ENCODE results near the gene CKMT1A.
"Not testable (repeated sequence)": the region's sequence is repeated elsewhere in the genome, so short reads cannot be mapped to it uniquely, and the experiment has no call there.

The CKMT1A gene

DNA sequence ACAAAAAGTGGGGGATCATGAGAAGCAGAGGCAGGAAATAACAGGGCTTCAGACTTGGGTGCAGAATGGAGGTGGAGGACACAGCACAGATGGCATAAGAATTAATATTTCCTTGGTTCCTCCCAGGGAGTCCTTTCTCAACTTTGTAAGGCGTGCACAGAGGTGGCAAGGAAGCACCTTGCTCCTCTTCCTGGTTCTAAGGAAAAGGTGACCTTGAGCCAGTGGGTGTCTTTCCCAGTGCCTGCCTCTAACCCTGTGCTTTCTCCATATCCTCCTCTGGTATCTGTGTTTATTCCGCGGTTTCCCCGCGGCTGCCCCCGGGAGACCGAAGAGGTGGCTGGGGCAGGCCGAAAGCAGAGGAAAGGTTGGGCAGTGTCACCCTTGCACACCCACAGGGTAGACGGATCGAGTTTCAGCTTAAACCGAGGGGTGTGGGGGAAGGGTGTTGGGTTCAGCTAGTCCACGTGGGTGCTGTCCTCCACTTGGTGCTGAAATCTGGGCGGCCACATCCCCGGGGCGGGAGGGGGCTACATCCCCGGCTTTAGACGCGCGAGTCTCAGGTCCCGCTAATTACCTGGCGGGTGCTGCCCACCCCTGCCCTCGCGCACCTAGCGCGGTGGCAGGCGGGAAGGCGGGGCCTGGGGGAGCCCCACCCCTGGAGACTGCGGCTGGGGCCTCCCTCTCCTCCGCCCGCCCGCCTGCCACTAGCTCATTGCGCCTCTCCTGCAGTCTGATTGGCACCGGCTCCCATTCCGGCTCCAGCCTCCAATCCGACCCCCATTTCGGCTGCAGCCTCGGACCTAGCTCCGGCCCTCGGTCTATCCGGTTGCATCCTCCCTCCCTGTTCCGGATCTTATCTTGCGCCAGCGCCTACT lies at the start of gene CKMT1A:
TSS of gene CKMT1A (plus strand) at position 712 of the 875 bp plus-strand sequence. CDS start 192 bp downstream, outside the sequence.
- not testable (repeated sequence) for DNase-seq

- no peak for DNase-seq
Measured at GRCh38 chr15:43648649-43649429, 44.8 kb upstream of the CKMT1A start, which contains the start of gene CATSPER2. CATSPER2 (minus strand) TSS chr15:43648844; CDS start chr15:43648061, 783 bp downstream.

- not testable (repeated sequence) for DNase-seq
Measured at GRCh38 chr15:43649430-43649926, 44.2 kb upstream of the CKMT1A start.

DNA sequence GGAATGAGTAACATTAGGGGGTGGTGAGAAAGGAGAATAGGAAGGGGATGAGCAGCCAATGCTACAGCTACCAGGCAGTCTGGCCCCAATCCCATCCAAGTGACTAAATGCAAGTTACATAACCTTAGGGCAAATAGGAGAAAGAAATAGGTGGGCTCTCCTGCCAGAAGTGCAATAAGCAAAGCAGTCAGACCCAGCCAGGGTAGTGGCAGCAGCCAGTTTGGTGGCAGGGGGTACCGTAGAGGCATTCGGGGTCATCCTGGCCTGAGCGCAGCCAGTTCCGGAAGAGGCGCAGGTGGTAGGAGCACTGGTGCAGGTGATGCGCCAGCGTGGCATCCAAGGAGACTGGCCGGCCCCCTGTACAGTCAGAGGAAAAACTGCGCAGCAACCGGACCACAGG lies 33.9 kb upstream of the CKMT1A start:
- not testable (repeated sequence) for DNase-seq

DNA sequence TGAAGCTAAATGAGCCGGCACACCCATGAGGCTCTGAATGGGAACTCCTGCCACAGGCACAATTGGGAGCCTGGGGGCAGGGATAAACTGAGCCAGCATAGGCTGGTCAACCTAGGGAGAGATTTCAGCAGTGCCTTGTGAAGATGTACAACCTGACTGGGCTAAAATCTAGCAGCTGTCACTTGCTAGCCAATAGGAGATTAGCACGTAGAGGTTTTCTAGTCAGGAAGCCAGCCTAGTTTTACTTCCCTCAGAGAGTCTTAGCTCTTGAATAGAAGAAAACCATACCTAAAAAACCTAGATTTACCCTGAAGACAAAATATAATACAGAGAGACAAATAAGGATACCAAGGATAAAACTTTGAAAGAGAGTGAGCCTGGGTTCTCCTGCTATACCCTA lies 31.4 kb upstream of the CKMT1A start:
- not testable (repeated sequence) for DNase-seq

DNA sequence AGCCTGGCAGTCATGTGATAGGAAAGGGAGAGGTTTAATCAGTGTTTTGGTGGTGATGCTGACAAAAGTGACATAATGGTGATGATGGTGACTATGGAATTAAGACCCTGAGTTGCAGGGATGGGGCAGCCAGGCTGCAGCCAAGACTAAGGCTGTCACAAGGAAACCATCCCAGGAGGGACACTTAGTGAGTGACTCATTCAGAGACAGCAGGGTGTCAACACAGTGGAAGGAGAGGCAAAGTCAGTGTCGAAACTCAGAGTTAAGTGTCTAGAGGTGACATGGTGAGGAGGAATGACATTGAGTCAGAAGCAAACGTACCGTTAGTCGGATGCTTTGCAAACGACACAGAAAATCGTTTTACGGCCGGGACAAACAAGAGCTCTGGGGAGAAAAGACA lies 30.3 kb upstream of the CKMT1A start:
- DNase-seq = not testable (repeated sequence)

DNA sequence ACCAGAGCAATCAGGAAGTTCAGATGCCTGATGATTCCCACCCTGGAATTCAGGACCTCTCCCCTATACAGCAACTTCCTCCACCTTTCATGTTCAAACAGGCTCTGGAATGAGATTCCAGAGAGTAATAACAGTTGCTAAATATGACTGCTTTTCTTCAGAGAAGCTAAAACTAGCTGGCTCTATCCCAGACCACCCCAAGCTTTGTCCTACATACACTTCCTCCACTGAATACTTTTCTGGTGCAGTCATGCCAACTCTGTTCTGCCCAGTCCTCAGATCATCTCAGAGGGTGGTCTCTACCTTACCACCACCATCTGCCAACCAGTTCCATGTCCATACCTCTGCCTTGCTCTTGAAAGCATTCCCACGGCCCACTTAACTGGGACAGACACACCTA lies 27.5 kb upstream of the CKMT1A start:
- DNase-seq = not testable (repeated sequence)

DNA sequence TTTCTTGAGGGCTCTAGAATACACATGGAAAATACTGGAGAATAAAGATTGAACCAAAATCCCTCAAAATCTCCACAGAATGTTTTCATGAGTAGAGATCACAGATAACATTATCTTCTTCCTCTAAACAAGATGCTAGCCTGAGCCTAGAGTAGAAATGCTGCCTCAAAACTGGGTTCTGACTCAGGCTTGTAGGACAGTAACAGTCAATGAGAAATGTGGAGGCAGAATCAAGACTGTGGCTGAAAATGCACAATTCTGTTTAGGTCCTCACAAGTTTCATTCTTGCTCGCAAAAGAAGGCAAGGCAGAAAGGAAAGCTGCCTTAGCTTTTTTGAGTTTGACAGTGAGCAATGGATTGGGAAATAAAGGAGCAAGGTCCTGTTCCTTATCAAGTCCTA lies 19.5 kb upstream of the CKMT1A start:
- DNase-seq = not testable (repeated sequence)

DNA sequence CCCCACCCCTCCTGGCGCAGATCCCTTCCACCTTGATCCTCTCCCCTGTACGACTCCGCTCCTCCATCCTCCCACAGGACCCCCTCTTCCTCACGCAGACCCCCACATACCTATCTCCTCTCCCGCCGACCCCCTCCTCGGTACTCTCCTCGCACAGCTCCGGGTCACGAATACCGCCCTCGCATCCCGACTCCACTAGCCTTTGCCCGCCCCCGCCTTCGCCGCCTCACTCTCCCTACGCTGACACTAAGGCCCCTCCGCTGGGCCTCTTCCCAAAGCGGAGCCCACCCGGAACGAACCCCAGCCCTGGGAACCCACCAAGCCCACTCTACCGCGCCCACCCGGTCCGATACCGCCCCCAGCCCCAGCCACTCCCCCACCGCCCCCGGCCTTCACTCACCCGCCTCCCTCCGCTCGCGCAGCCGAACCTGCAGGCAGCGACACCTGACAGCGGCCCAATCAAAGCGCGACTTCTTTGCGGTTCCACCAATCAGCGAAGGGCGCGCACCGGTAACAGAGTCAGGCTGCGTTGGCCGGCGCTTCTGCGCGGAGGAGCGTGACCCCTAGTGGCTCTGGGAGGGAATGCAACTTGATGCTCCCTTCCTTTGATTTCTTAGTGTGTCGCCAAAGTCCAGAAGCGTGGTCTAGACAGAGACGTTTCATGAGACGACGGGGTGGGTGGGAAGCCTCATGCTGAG lies 3.9 kb upstream of the CKMT1A start:
- not testable (repeated sequence) for DNase-seq

DNA sequence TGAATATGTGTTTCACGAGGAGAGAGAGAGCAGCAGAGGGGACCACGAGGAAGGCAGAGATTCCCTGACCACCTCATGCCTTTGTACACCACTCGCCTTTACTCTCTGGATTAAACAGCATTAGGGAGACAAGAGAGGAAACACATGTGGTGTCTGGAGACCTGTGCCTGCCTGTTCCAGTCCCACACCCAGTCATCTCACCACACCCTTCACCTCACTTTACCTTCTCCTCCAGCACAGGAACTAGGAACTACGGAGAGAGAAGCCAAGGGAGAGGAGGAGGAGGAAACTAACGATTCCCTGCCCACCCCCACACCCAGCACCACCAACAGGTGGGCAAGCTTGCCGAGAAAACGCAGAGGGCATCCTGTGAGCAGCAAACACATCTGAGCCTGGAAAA lies 980 bp upstream of the CKMT1A start:
- not testable (repeated sequence) for DNase-seq

DNA sequence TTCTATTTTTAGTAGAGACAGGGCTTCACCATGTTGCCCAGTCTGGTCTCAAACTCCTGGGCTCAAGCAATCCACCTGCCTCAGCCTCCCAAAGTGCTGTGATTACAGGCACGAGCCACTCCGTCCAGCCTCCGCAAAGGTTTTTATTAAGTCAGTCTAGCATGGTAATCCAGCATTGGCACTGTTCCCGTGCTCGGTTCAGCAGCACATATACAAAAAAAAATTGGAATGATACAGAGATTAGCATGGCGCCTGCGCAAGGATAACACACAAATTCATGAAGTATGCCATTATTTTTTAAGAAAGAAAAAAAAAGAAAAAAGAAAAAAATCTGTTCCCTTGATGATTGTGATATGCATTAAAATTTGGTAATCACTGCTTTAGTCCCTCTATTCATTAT lies 8.5 kb downstream of the CKMT1A start:
- DNase-seq = no peak

- no peak for DNase-seq
Measured at GRCh38 chr15:43702701-43703424, 9.2 kb downstream of the CKMT1A start.

DNA sequence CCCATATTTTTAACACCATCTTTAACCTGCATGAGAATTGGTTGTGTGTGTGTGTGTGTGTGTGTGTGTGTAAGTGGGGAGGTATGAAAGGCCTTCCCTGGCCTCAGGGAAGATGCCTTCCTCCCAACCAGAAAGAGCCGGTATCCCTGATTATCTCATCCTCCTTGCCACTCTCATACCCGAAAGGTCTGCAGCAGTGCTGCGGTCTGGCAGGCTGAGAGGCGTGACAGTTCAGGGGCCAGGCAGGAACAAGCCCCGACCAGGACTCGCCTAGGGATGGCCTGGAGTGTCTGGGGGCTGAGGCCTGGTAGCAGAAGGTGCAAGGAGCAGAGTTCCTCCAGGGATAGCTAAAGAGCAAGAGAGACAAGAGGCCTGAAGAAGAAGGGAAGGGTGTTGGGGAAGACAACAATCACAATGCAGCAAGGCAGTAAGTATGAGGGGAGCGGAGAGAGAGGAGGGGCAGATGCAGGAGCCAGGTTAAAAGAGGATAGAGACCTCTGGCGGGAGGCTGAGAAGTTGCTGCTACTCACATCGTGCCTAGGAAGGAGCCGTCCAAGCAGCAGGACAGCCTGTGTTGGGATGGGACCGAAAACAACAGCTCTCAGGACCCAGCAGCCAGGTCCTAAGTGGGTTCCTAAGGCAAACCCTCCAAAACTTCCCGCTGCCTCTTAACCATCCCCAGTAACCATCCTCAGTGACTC lies 16.9 kb downstream of the CKMT1A start:
- DNase-seq = not testable (repeated sequence)

DNA sequence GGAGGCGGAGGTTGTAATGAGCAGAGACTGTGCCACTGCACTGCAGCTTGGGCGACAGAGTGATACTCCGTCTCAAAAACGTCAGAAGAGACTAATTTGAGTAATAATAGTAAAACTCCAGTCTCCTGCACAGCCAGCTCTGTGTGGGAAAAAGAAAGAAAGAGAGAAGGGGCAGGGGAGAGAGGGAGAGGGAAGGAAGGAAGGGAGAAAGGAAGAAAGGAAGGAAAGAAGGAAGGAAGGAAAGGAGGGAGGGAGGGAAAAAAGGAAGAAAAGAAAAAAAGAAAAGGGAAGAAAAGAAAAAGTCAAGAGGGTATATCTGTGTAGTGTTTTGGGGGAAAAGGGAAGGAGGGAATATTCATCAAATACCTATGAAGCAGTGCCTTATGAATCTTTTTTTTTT lies 29.5 kb downstream of the CKMT1A start:
- DNase-seq = no peak

GRCh38 chr15:43726306-43726705 lies 32.6 kb downstream of the CKMT1A start:
- DNase-seq = not testable (repeated sequence)

DNA sequence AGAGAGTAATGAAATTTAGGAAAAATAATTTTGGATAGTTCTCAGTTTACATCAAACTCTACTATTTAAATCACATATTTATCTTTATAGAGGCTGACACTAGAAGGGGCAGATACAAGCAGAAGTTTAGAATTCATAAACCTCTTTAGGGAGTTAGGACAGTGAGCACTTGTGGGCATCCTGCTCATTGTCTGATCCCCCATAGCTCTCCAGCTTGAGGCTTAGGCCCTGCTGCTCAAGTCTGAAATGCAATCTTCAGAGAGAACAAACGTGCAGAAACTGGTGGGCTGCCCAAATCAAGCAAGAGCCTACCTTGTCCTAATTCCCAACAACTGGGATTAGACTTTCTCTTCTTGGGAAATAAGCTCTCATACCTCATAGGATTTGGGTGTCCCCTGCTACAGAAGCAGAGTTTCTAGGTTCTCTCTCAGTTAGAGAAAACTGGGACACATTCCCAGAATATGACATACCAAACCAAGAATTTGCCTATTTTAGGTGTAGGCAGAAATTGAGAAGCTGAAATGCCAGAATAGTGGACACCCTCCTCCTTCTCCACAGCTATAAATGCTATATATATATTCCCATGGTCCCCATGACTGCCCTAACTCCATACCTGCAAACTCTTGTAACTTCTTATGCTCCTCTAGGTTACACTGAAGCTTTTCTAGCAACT lies 34.5 kb downstream of the CKMT1A start:
- not testable (repeated sequence) for DNase-seq

GRCh38 chr15:43735416-43735815 lies 41.8 kb downstream of the CKMT1A start:
- no peak for DNase-seq

GRCh38 chr15:43746245-43746902 lies 52.7 kb downstream of the CKMT1A start, which contains the start of gene PDIA3:
PDIA3 (plus strand) TSS chr15:43746438; CDS start chr15:43746540, 102 bp downstream.
- DNase-seq = peak; percentile 64 to 86 (median 76)

- peak in 2 of 6 experiments; percentile 24 to 44 for DNase-seq
Measured at GRCh38 chr15:43746903-43747309, 53.2 kb downstream of the CKMT1A start.

DNA sequence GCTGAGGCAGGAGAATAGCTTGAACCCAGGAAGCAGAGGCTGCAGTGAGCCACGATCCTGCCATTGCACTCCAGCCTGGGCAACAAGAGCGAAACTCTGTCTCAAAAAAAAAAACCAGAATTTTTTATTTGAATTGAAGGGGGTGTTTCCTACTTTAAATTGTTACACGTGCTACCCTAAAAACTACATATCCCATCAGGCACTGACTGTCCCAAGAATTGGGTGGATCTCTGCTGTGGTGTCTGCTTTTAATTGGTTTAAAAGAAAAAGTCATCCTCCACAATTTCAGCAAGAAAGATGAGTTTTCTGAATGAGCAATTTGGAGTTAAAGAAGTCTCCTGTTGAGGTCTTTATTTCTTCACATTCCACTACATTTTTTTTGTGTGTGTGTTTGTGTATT lies 54.7 kb downstream of the CKMT1A start:
- DNase-seq = peak in 4 of 6 experiments; percentile 8 to 62 (median 48)

Measured in stimulated activated naive CD4-positive, alpha-beta T cell (primary cell).